Urinary bladder (tissue), 4 donors: ENCODE data around the gene GNAO1. TPM values are rescaled to one million over a fixed set of nuclear protein-coding genes. Genes with fewer than 3 reads are reported as not detected.

Experiments
- DNase-seq: peaks from one replicate; pipeline ENCODE4 v3.0.0-alpha.2; 2015; ENCODE audit errors: extremely low spot score
- H3K27ac ChIP-seq: one replicate; pipeline ENCODE4 v1.5.1; 2013; ENCODE audit warnings: low read depth, mild to moderate bottlenecking, moderate library complexity
- H3K36me3 ChIP-seq: one replicate; pipeline ENCODE4 v1.6.1; 2013; ENCODE audit warnings: mild to moderate bottlenecking, moderate library complexity; ENCODE audit not compliant: insufficient read depth
- H3K4me1 ChIP-seq: one replicate; pipeline ENCODE4 v1.6.1; 2013; ENCODE audit warnings: mild to moderate bottlenecking, moderate library complexity; ENCODE audit not compliant: insufficient read depth
- H3K4me3 ChIP-seq: one replicate; pipeline ENCODE4 v1.5.1; 2013; ENCODE audit warnings: low read depth, low read length
- WGBS: extraction: QIAGEN DNeasy Blood & Tissue Kit; methylation state at CpG from one replicate; pipeline ENCODE4 v1.1.7; 2013; 5-methylcytosine and 5-hydroxymethylcytosine counted together
- polyA plus RNA-seq: library from polyadenylated mRNA; stranded (reverse); fragments of 200-250 nt; gene quantifications from one replicate; pipeline ENCODE4 v1.2.3, GENCODE V29; 2013
- total RNA-seq: library from RNA; depleted of rRNA; stranded (reverse); fragments of >200 nt; gene quantifications from one replicate; pipeline ENCODE4 v1.2.3, GENCODE V29; 2014
- donor health status: healthy with polysubstance abuse.
- donor health status: healthy.

GNAO1 gene
- total and polyA plus RNA-seq, 2 donors: 4.7 to 31.1 TPM

GRCh38 chr16:56349086-56349415 lies 157.8 kb downstream of the GNAO1 start:
- WGBS: 95% methylated on average over 2 of the region's 2 CpGs
- Histone ChIP-seq H3K36me3 (no peaks in the 10 kb centered on the region), H3K27ac (no peak overlapping the region), H3K4me1 (no peaks in the 10 kb centered on the region), H3K4me3 (no peak overlapping the region)
- DNase-seq: no peak

DNA sequence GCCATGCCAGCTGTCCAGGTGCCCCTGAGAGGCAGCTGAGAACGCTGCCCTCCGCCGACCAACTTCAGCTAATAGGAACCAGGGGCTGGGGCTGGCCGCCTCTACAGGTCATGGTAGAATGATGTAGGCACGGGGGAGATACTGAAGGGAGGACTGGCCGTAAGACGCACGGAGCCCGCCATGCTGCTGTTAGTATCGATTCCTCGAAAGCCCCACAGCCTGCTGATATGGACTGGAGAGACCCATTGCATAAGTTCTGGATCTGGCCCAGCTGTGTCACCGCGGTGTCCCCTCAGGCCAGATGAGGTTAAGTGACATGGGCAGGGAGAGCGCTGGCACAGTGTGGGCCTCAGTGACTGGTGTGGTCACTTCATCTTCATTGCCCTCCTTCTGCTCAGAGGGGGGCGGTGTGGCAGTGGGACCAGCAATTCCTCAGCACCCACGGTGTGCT lies 158.4 kb downstream of the GNAO1 start:
- H3K4me1 ChIP-seq: no peaks in the 10 kb centered on the region
- WGBS: 94% methylated on average over 16 of the region's 16 CpGs
- DNase-seq: no peak
- H3K4me3 ChIP-seq: no peak overlapping the region
- no peaks in the 10 kb centered on the region for H3K36me3 ChIP-seq
- no peak overlapping the region for H3K27ac ChIP-seq

GRCh38 chr16:56350491-56351405 lies 159.5 kb downstream of the GNAO1 start:
- no peaks in the 10 kb centered on the region for H3K4me1 ChIP-seq
- DNase-seq: no peak
- 86% methylated on average over 22 of the region's 22 CpGs for WGBS
- H3K4me3 ChIP-seq: no peak overlapping the region
- H3K27ac ChIP-seq: no peak overlapping the region
- H3K36me3 ChIP-seq: no peaks in the 10 kb centered on the region

- Histone ChIP-seq H3K4me3 (no peak overlapping the region), H3K4me1 (no peaks in the 10 kb centered on the region), H3K27ac (no peak overlapping the region), H3K36me3 (no peaks in the 10 kb centered on the region)
- WGBS: 91% methylated on average over 6 of the region's 6 CpGs
- no peak for DNase-seq
These were observed 160.2 kb downstream of the GNAO1 start for GRCh38 chr16:56351481-56351880.

DNA sequence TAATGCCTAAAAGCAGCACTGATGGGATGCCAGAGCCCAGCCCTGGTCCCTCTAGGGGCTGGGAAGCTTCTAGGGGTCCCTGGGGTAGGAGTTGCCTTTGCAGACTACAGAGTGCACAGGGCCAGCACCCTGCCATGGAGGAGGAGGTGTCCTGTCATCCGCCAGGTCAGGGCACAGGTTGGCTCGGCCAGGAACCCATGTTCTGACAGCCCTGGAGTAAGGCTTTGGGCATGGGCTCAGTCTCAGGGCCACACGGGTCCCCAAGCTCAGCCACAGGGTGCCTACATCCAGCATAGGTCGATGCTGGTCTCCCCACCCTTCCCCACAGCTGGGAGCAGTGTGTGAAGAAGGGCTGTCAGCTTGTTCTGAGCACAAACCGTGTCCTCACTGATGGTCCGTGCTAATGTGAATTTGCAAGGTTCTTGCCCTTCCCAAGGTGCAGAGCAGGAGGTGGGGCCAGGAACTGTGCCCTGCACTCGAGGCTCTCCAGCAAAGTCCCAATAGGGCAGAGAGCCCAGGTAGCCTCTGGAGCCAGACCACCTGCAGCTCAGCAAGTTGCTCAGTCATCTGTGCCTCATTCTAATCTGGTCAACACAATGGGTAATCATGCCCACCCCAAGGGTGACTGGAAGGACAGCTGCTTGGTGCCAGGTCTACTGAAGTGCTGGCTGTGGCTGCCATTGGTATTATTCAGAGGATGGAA lies 161.2 kb downstream of the GNAO1 start:
- Histone ChIP-seq H3K4me1 (no peaks in the 10 kb centered on the region), H3K36me3 (no peaks in the 10 kb centered on the region), H3K4me3 (no peak overlapping the region), H3K27ac (no peak overlapping the region)
- 83% methylated on average over 7 of the region's 7 CpGs for WGBS
- DNase-seq: no peak

DNA sequence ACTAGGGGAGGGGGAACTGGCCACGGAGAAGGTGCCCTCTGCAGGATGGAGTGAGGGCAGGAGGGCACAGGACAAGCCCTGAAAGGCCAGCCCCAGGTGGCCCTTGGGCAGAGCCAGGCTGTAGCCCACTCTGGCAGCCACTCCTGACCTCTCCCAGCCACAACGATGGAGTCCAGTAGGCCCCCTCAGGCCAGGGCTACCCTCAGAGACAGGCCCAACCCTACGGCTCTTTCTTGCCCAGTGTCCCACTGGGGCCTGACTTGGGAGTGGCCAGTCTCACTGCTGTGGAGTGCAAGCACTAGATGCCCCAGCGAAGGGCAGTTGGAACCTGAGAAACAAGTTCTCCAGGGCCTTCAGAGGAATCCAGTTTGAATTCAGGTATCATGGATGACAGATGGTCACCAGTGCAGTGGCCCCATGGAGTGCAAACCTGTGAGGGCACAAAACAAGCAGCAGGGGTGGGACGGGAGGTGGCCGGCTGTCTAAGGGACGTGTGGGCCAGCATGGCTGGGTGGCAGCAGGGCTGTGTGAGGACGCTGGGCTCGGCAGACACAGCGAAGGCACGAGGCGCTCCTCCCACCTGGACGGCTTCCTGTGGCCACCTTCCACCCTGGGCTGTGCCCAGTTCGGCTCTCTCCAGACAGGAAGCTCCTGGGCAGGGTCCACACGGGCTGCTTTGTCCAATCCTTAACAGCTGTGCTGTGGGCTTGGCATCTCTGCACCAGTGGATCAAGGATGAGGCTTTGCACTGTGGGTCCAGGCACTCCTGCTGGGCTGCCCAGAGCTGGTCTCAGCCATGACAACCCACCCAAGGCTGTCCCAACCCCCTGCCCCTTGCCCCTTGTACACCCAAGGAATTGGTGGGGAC lies 162.0 kb downstream of the GNAO1 start:
- no peak overlapping the region for H3K4me3 ChIP-seq
- H3K4me1 ChIP-seq: no peaks in the 10 kb centered on the region
- WGBS: 85% methylated on average over 15 of the region's 15 CpGs
- no peak for DNase-seq
- no peaks in the 10 kb centered on the region for H3K36me3 ChIP-seq
- H3K27ac ChIP-seq: no peak overlapping the region

DNA sequence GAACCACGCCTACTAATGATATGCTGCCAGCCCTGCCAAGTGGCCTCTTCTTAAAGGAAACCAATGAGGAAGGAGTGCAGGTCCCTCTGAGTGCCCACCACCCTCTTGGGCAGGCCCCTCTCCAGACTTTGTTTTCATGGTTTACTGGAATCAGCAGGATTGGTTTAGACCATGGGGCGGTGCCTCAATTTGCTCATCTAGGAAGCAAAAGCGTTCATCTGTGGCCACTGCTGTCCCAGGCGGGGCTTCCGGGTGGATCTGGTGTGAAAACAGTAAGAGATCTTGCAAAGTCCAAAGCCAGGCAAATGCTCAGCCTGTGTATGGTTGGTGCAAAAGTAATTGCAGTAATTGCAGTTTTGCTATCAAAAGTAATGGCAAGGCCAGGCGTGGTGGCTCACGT lies 162.7 kb downstream of the GNAO1 start:
- WGBS: 95% methylated on average over 7 of the region's 7 CpGs
- no peak for DNase-seq

GRCh38 chr16:56354746-56355145 lies 163.5 kb downstream of the GNAO1 start:
- no peak for DNase-seq
- H3K4me3 ChIP-seq: no peak overlapping the region
- whole genome bisulfite sequencing: 95% methylated on average over 17 of the region's 17 CpGs
- no peak overlapping the region for H3K27ac ChIP-seq
- H3K36me3 ChIP-seq: no peaks in the 10 kb centered on the region
- no peaks in the 10 kb centered on the region for H3K4me1 ChIP-seq

More for the DNA sequence above, 162.7 kb downstream of the GNAO1 start:
- H3K4me1 ChIP-seq: no peaks in the 10 kb centered on the region
- no peaks in the 10 kb centered on the region for H3K36me3 ChIP-seq
- H3K27ac ChIP-seq: no peak overlapping the region
- no peak overlapping the region for H3K4me3 ChIP-seq

DNA sequence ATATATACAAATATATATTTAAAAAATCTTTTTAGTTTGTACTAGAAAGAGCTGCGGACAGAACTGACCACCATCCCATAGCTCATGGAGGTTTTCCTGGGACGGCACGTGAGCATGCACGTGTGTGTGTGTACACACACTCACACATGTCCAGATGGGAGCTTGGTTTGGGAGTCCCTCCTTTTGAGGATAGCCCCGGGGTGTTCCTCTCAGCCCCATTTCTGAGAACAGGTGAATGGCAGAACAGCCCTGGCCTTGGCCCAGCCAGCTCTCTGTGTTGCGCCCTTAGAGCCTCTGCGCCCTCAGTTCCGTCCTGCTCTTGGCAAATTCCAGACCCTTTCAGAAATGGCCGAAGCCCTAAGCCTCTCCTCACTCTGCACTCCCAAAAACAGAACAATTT lies 163.9 kb downstream of the GNAO1 start:
- no peak overlapping the region for H3K27ac ChIP-seq
- H3K36me3 ChIP-seq: no peaks in the 10 kb centered on the region
- no peak for DNase-seq
- no peak overlapping the region for H3K4me3 ChIP-seq
- no peaks in the 10 kb centered on the region for H3K4me1 ChIP-seq
- 95% methylated on average over 9 of the region's 9 CpGs for WGBS

- no peak for DNase-seq
- Histone ChIP-seq H3K27ac (no peak overlapping the region), H3K36me3 (no peaks in the 10 kb centered on the region), H3K4me1 (no peaks in the 10 kb centered on the region), H3K4me3 (no peak overlapping the region)
- 71% methylated on average over 14 of the region's 14 CpGs for WGBS
These were observed 164.5 kb downstream of the GNAO1 start for GRCh38 chr16:56355786-56356275.

- DNase-seq: peak; percentile 51
- Histone ChIP-seq H3K27ac (no peak overlapping the region), H3K4me1 (no peaks in the 10 kb centered on the region), H3K36me3 (no peaks in the 10 kb centered on the region), H3K4me3 (peak overlapping the region; percentile 50)
- WGBS: 2% methylated on average over 33 of the region's 33 CpGs
These were observed 165.3 kb downstream of the GNAO1 start for GRCh38 chr16:56356276-56357240.

DNA sequence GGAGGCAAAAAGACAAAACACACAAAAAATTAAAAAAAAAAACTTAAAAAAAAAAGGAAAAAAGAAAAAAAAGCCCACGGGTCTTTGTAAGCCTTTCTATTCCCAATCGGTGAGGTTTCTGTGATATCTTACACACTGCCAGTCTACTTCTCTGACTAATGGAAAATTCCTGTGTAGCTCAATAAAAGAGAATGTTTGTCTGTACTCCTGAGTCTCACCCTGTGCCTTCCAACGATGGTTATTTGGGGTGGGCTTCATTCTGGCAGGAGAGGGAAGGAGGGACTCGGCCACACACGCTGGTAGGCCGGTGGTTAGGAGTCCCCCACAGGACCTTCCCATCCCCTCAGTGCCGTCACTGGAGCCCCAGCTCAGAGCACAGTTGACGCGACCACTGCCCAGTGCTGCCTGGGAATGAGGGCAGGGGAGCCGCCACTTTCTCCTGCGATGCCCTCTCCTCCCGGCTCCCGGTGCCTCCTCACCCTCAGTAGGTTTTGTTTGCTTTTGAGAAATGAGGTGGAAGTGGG lies 166.0 kb downstream of the GNAO1 start:
- H3K36me3 ChIP-seq: no peaks in the 10 kb centered on the region
- no peaks in the 10 kb centered on the region for H3K4me1 ChIP-seq
- 41% methylated on average over 13 of the region's 13 CpGs for WGBS
- DNase-seq: no peak
- H3K4me3 ChIP-seq: peak overlapping the region; percentile 50
- H3K27ac ChIP-seq: no peak overlapping the region
